Measurements from ENCODE around the gene EVA1A.

The EVA1A gene

DNA sequence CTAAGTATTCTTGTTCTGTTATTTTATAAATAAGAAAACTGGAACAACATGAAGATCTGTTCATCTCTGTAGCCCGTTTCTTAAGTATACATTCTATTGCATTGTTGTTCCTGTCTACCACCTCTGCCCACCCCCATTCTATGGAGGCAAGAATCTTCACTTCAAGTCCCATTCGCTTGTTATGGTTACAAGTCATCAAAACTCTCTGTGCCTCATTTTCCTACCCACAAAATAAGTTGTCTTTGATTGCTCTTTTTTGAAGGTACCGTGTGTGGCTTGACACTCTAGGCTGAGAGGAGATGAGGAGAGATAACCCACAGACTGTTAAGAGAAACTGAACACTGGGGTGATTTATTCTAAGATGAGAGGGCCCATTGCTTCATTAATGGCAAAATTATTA, 2.9 kb upstream of the EVA1A start:
- TF ChIP-seq POLR2A (IDR thresholded peaks at IDR 0.05; ENCODE audit: low read length), result no peak
- TF ChIP-seq GATA1 (IDR thresholded peaks at IDR 0.05; ENCODE audit: low read depth, low read length), result no peak
- DNase-seq, result no peak

DNA sequence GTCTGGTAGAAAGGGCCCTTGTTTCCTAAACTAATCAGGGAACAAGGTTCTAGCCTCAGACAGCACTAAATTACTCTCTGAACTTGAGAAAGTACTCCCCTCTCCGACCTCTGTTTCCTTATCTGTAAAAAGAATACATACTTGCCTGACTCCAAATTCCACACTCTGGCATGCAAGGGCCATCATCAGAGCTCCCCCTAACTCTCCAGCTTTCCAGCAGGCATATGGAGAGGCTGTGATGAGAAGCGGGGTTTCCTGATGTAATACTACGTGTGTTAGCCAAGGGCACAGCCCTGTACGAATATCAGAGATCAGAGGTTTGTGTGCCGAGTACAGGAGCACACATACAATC, 1.8 kb upstream of the EVA1A start:
- DNase-seq, result no peak
- TF ChIP-seq POLR2A (IDR thresholded peaks at IDR 0.05; ENCODE audit: low read length) (no peak), GATA1 (IDR thresholded peaks at IDR 0.05; ENCODE audit: low read depth, low read length) (no peak)

DNA sequence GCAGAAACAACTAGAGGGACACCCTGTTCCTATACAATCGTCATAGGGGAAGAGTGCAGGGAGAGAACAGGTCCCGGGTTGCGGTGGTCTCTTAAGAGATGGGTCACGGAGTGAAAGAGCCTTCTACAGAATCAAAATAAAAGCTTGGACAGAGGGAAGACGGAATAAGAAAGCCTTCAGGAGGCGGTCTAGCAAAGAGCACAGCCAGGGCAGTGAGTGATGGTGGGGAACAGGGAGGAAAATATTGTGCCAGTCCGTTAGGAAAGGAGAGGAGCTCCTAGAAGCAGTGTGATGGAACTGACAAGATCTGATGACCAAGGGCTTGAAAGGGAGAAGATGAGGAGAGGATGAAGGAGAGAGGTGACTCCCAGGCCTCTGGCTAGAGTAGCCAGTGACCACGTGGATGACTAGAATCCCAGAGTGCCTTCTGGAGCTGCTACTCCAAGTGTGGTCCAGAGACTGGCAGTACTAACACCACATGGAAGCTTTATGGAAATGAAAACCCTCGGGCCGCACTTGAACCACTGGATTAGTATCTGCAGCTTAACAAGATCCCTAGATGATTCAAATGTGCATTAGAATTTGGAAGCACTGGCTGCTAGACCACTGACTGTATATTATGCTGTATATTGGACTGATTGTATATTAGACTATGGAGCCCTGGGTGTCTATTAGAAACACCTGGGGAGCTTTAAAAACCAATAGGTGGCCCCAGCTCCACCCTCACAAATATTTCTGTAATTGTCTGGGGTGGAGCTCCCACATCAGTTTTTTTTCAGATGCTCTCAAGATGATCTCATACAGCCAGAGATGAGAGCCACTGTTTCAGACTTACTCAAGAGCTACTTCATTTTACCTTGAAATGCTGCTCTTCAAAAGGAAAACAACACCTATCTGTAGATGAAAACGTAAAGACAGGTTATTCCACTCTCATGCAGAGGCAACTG, 1.1 kb upstream of the EVA1A start:
- no peak for TF ChIP-seq GATA1 (IDR thresholded peaks at IDR 0.05; ENCODE audit: low read depth, low read length)
- TF ChIP-seq POLR2A (IDR thresholded peaks at IDR 0.05; ENCODE audit: low read length), result no peak
- DNase-seq, result no peak

GRCh38 chr2:75560022-75560767, 544 bp downstream of the EVA1A start:
- DNase-seq, result no peak
- TF ChIP-seq GATA1 (IDR thresholded peaks at IDR 0.05; ENCODE audit: low read depth, low read length) (no peak), POLR2A (IDR thresholded peaks at IDR 0.05; ENCODE audit: low read length) (no peak)

- TF ChIP-seq GATA1 (IDR thresholded peaks at IDR 0.05; ENCODE audit: low read depth, low read length) (no peak), POLR2A (IDR thresholded peaks at IDR 0.05; ENCODE audit: low read length) (no peak)
- DNase-seq, result no peak
Measured at GRCh38 chr2:75559680-75560021, 1.1 kb downstream of the EVA1A start.

GRCh38 chr2:75558786-75559679, 1.7 kb downstream of the EVA1A start:
- TF ChIP-seq POLR2A (IDR thresholded peaks at IDR 0.05; ENCODE audit: low read length), result no peak
- TF ChIP-seq GATA1 (IDR thresholded peaks at IDR 0.05; ENCODE audit: low read depth, low read length), result no peak
- DNase-seq, result no peak

DNA sequence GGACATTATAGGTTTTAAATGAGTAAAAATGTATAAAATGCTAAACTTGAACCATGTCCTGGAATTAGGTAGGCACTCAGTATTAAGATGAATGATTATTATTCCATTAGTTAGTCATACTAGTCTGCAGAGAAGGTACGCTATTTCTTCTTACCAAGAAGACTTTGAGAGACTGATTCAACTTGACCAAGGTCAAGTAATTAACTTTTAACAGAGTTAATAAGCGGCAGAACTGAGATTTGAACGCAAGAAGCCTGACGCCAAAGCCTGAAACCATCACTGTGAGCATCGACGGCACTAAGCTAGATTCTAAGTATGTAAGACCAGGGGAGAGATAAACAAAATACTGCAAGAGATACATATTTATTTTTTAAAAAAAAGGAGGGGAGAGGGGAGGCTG, 2.6 kb downstream of the EVA1A start:
- TF ChIP-seq POLR2A (IDR thresholded peaks at IDR 0.05; ENCODE audit: low read length) (no peak), GATA1 (IDR thresholded peaks at IDR 0.05; ENCODE audit: low read depth, low read length) (no peak)
- DNase-seq, result no peak

DNA sequence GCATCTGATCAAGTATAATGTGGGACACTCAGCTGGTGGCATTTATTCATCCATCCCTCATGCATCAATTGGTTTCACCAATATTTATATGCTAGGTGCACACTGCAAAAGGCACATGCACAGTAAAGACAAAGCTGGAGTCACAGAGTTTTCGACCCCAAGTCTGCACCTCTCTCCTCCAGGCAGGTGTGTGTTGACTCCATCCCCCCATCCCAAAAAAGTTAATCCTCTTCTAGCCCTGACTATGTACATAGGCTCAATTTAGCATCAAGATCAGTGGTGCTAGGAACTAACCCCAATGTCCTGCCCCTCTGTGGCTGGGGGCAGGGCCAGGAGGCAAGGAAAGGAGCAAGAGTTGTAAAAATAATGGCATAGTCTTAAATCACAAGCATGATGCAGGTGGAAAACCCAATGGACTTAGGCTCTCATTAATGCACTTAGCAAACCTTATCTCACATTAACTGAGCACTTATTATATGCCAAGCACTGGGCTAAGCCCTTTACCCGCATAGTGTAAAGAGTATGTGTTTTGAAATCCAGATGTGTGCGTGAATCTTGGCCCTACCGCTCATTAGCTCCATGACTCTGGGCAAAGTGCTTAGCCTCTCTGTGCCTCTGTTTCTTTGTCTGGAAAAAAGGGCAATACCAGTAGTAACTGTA, 3.1 kb downstream of the EVA1A start:
- no peak for DNase-seq
- no peak for TF ChIP-seq POLR2A (IDR thresholded peaks at IDR 0.05; ENCODE audit: low read length)
- no peak for TF ChIP-seq GATA1 (IDR thresholded peaks at IDR 0.05; ENCODE audit: low read depth, low read length)

DNA sequence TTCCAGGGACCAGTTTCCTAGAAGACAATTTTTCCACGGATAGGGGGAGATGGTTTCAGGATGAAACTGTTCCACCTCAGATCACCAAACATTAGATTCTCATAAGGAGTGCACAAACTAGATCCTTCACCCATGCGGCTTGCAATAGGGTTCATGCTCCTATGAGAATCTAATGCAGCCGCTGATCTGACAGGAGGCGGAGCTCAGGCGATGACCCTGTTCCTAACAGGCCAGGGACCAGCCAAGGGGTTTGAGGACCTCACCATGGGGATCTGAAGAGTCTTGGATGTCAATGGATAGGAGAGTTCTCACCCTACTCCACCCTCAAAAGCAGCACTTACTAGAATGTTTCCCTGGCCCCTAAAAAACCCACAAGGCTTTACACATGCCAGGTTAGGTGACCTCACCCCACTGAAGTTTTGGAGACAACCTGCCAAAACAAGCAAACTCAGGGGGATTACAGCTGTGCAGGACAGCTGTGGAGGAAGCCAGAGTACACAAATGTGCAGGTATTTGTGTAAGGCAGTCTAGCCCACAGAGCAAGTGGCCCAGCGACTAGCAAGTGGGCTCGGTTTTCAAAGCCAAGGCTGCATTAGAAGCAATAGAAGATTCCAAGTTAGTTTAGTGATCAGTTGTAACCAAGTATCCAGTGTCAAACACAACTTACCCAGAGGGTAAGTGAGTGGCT, 3.9 kb downstream of the EVA1A start:
- TF ChIP-seq POLR2A (IDR thresholded peaks at IDR 0.05; ENCODE audit: low read length) (no peak), GATA1 (IDR thresholded peaks at IDR 0.05; ENCODE audit: low read depth, low read length) (no peak)
- DNase-seq, result no peak

- DNase-seq, result no peak
- TF ChIP-seq POLR2A (IDR thresholded peaks at IDR 0.05; ENCODE audit: low read length) (no peak), GATA1 (IDR thresholded peaks at IDR 0.05; ENCODE audit: low read depth, low read length) (no peak)
Measured at GRCh38 chr2:75555701-75556100, 5.0 kb downstream of the EVA1A start.

- no peak for TF ChIP-seq POLR2A (IDR thresholded peaks at IDR 0.05; ENCODE audit: low read length)
- TF ChIP-seq GATA1 (IDR thresholded peaks at IDR 0.05; ENCODE audit: low read depth, low read length), result no peak
- no peak for DNase-seq
Measured at GRCh38 chr2:75553935-75554531, 6.7 kb downstream of the EVA1A start.

DNA sequence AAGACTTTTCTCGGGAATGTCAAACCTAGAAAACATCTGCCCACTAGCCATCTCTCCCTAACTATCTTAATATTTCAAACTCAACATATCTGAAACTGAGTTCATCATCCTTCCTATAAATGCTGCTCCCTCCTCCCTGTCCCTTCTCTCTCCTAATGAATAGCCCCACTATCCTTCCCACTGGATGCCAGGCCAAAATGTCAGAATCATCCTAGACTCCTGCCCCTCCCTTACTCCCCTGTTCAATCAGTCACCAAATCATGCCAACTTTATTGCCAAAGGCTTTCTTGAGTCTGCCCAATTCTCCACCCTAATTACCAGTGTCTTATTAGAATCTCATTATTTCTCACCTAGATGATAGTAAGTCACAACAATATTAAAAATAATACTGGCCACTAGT, 8.5 kb downstream of the EVA1A start:
- no peak for TF ChIP-seq GATA1 (IDR thresholded peaks at IDR 0.05; ENCODE audit: low read depth, low read length)
- no peak for TF ChIP-seq POLR2A (IDR thresholded peaks at IDR 0.05; ENCODE audit: low read length)

More for the DNA sequence above, 8.5 kb downstream of the EVA1A start:
- DNase-seq, result no peak
